Ascending aorta (tissue), 2 donors: ENCODE results near the gene RASGRF1. TPM values are rescaled to one million over a fixed set of nuclear protein-coding genes. Genes with fewer than 3 reads are reported as not detected.

Experiments used
- DNase-seq, 2 donors: peaks; one replicate each; pipeline ENCODE4 v3.0.0-alpha.2; 2019; ENCODE audit warnings: low spot score in 2 of 2
- H3K27ac ChIP-seq, 2 donors: fragments of 200-600 bp; sonication (generic); one replicate each; pipeline ENCODE4 v1.5.1; 2016 to 2017; ENCODE audit warnings: mild to moderate bottlenecking in 1 of 2
- H3K27me3 ChIP-seq: fragments of 200-600 bp; sonication (generic); one replicate; pipeline ENCODE4 v1.5.1; 2017
- H3K36me3 ChIP-seq, 2 donors: fragments of 200-600 bp; sonication (generic); one replicate each; pipeline ENCODE4 v1.5.1; 2016
- H3K4me1 ChIP-seq, 2 donors: fragments of 200-600 bp; sonication (generic); one replicate each; pipeline ENCODE4 v1.5.1; 2016 to 2017; ENCODE audit warnings: mild to moderate bottlenecking in 1 of 2
- H3K4me3 ChIP-seq, 2 donors: fragments of 200-600 bp; sonication (generic); one replicate each; pipeline ENCODE4 v1.5.1; 2016 to 2017; ENCODE audit warnings: mild to moderate bottlenecking in 1 of 2
- H3K9me3 ChIP-seq, 2 donors: fragments of 200-600 bp; sonication (generic); one replicate each; pipeline ENCODE4 v1.5.1; 2016
- intact Hi-C: fragments of 100-400 bp; cut with DNase I; formaldehyde crosslinking; loops from one replicate; pipeline ENCODE4 v1.15.1; 2023
- total RNA-seq: library from RNA; depleted of rRNA; stranded (reverse); fragments of >200 nt; gene quantifications from one replicate; pipeline ENCODE4 v1.1.0, GENCODE V29; 2016
- TF ChIP-seq, protein P1 (sequence below), 3 experiments: fragments of 200-600 bp in 2 of 3; fragments of 450-650 bp in 1 of 3; sonication (generic) in 2 of 3; IDR thresholded peaks; one replicate each; pipeline ENCODE4 v1.5.1; 2016 to 2019; ENCODE audit warnings: antibody characterized with exemption in 3 of 3, mild to moderate bottlenecking in 1 of 3, moderate library complexity in 1 of 3

The RASGRF1 gene
- total RNA-seq, 1 donor from 2014 or later: not detected

DNA sequence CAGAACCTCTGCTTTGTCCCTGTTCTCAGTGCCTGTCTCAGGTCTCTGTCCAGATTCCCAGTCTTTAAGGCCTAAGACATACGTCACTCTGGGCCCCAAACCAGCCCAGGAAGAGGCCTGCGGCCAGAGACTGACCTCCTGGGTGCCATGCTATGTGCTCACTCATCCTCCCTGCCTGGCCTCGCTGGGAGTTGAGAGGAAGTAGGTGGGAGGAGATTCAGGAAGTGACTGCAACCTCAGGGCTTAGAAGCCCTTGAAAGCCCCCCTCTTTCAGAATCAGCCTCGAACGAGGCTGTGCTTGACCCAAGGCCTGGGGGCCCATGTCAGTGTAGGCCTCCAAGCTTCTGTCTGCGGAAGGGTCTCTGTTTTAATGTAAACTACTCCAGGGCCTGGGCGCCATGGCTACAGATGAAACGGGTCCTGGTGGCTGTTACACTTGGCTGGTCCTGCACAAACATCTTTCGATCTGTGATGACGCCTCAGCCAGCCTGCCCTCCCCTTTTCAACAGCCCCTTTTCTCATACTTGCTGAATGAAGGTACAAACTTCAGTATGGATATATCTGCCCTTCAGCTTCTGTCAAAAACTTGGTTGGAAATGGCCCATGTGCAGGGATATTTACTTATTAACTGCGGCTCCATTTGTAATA is 11.7 kb downstream of the RASGRF1 start:
- TF ChIP-seq, protein P1, sequence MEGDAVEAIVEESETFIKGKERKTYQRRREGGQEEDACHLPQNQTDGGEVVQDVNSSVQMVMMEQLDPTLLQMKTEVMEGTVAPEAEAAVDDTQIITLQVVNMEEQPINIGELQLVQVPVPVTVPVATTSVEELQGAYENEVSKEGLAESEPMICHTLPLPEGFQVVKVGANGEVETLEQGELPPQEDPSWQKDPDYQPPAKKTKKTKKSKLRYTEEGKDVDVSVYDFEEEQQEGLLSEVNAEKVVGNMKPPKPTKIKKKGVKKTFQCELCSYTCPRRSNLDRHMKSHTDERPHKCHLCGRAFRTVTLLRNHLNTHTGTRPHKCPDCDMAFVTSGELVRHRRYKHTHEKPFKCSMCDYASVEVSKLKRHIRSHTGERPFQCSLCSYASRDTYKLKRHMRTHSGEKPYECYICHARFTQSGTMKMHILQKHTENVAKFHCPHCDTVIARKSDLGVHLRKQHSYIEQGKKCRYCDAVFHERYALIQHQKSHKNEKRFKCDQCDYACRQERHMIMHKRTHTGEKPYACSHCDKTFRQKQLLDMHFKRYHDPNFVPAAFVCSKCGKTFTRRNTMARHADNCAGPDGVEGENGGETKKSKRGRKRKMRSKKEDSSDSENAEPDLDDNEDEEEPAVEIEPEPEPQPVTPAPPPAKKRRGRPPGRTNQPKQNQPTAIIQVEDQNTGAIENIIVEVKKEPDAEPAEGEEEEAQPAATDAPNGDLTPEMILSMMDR (IDR thresholded peaks at IDR 0.05): no peak
- no peak for DNase-seq
- Histone ChIP-seq H3K4me1 (no peaks in the 10 kb centered on the region), H3K36me3 (no peaks in the 10 kb centered on the region), H3K4me3 (no peak overlapping the region), H3K9me3 (no peaks in the 10 kb centered on the region), H3K27me3 (no peaks in the 10 kb centered on the region), H3K27ac (no peak overlapping the region)
- intact Hi-C loops: no loop called here

DNA sequence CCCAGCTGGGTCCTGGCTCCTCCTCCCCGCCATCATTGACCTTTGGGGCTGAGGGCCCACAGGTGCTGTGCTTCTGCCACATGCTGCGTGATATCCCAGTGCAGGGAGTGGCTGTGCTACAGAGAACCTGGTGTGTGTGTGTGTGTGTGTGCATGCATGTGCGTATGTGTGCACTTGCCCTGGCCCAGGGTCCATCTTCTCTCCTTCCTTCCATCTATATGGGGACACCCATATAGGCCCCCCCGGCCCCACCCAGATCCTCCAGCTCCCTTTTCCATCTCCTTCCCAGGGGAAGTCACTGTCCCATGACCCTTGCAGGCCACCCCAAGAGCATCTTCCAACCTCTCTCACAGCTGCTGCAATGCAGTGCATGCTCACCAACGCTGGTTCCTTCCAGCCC is 12.6 kb downstream of the RASGRF1 start:
- DNase-seq: no peak
- TF ChIP-seq, protein P1 (IDR thresholded peaks at IDR 0.05): no peak
- Histone ChIP-seq H3K4me1 (no peaks in the 10 kb centered on the region), H3K36me3 (no peaks in the 10 kb centered on the region), H3K27ac (no peak overlapping the region), H3K9me3 (no peaks in the 10 kb centered on the region), H3K4me3 (no peak overlapping the region), H3K27me3 (no peaks in the 10 kb centered on the region)
- intact Hi-C loops: no loop called here

DNA sequence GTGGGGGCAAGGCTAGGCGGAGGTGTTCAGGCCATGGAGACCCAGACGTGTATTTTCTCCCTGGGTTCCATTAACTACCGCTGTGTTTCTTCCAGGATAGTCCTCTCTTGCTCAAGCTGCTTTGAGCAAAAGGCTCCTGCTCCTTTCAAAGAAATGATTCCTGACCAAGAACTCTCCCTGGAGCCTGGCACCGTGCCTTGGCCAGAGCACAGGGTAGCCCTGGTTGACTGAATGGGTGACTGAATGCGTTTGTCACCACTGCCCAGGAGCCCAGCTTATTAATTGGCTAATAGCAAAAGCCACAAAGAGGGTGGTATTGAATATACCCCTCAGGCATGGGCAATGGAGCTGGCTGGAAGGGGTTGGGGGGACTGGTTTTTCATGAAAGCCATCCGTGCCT is 13.9 kb downstream of the RASGRF1 start:
- no peaks in the 10 kb centered on the region for H3K36me3 ChIP-seq
- H3K27ac ChIP-seq: no peak overlapping the region
- intact Hi-C loops: no loop called here
- no peaks in the 10 kb centered on the region for H3K27me3 ChIP-seq
- DNase-seq: no peak
- no peaks in the 10 kb centered on the region for H3K4me1 ChIP-seq
- TF ChIP-seq, protein P1 (IDR thresholded peaks at IDR 0.05): no peak
- H3K9me3 ChIP-seq: no peaks in the 10 kb centered on the region
- H3K4me3 ChIP-seq: no peak overlapping the region

DNA sequence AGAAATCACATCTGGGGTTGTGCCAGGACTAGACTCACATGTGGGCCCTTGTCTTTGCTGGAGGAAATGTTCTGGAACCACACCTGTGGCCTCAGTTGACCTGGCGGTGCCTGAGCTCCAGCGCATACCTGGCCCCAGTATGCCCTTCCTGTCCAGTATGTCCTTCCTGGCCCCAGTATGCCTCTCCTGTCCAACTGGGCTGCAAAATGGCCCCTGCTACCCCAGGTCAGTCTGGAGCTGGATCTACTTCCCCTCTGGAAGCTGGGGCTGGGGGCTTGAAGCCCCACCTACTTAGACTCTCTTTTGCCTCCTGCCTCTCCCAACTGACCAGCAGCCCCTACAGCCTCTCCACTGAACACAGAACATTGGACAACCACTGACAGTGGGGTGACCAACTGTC is 15.3 kb downstream of the RASGRF1 start:
- H3K9me3 ChIP-seq: no peaks in the 10 kb centered on the region
- DNase-seq: no peak
- TF ChIP-seq, protein P1 (IDR thresholded peaks at IDR 0.05): no peak

DNA sequence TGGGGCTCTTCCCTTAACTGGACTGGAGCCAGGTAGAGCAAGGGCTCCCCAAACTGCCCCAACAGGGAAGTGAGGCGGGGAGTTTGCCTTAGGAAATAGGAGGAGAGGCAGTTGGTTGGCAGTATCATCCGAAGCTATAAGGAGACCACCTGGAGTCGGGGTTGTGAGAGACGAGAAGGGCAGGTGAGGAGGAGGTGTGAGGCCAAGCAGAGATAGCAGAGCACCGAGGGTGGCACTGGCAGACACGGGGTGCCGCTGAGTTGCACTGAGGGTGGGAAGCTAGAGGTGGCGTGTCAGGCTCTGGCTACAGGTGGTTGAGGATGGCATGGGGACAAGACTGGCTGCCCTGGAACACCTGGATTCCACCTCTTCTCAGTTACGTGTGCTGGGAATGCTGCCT is 17.2 kb downstream of the RASGRF1 start:
- Histone ChIP-seq H3K27ac (no peak overlapping the region), H3K36me3 (no peaks in the 10 kb centered on the region), H3K4me1 (no peaks in the 10 kb centered on the region), H3K27me3 (no peaks in the 10 kb centered on the region), H3K4me3 (no peak overlapping the region), H3K9me3 (no peaks in the 10 kb centered on the region)
- TF ChIP-seq, protein P1 (IDR thresholded peaks at IDR 0.05): no peak
- no peak for DNase-seq
- intact Hi-C loops: no loop called here

More for the DNA sequence above, 15.3 kb downstream of the RASGRF1 start:
- no peak overlapping the region for H3K4me3 ChIP-seq
- no peak overlapping the region for H3K27ac ChIP-seq
- H3K36me3 ChIP-seq: no peaks in the 10 kb centered on the region
- intact Hi-C loops: no loop called here
- no peaks in the 10 kb centered on the region for H3K27me3 ChIP-seq
- no peaks in the 10 kb centered on the region for H3K4me1 ChIP-seq

DNA sequence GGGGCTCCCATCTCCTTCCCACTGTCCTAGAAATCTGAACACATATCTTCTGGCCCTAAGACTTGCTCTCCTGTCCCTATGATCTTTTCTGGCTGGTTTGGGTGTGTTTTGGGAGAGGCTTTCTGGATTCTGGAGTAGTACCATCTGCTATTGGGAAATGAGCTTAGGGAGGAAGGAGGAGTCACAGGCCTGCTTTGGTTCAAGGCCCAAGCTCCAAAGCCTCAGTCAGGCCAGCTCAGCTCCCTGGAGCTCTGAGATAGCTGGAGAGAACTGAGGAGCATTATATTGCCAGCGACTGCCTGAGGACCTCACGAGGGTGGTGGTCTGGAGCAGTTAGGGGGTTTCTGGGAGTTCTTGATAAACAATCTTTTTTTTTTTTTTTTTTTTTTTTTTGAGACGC is 18.7 kb downstream of the RASGRF1 start:
- Histone ChIP-seq H3K9me3 (no peaks in the 10 kb centered on the region), H3K27ac (no peak overlapping the region), H3K36me3 (no peaks in the 10 kb centered on the region), H3K4me3 (no peak overlapping the region), H3K27me3 (no peaks in the 10 kb centered on the region), H3K4me1 (no peaks in the 10 kb centered on the region)
- TF ChIP-seq, protein P1 (IDR thresholded peaks at IDR 0.05): no peak
- intact Hi-C loops: no loop called here
- no peak for DNase-seq
